IPS-11a (cell line): Measurements from ENCODE around the gene RFC2.
"Not testable (repeated sequence)": the region's sequence is repeated elsewhere in the genome, so short reads cannot be mapped to it uniquely, and the experiment has no call there.

ENCODE experiments used
- H3K4me3 ChIP-seq: one replicate; pipeline ENCODE4 v1.5.1; 2013; ENCODE audit warnings: low read depth, low read length, control low read depth

The RFC2 gene

DNA sequence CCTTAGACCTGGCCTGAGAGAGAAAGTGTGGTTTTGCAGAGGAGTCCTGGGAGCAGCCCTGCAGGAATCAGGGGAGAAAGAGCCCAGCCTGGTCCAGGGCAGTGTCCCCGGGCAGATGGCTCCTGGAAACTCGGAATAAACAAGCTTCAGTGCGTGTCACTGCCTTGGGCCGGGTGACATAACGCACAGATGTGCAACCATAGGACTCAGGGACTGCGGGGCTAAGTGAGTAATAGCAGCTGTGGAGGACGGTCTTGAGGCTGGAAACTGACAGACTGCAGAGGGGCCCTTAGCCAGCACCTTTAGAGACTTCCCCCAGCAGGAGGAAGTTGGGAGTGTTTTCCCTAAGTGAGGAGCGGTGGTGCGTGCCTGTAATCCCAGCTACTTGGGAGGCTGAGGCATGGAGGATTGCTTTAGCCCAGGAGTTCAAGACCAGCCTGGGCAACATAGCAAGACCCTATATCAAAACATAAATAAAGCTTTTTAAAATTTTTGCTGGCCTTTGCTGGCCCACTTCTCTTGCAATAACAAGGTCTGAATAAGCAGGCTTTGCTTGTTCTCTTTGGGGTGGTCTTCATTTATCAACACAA, 29.8 kb upstream of the RFC2 start:
- no peak overlapping the region for H3K4me3 ChIP-seq

- H3K4me3 ChIP-seq, result no peak overlapping the region
Measured at GRCh38 chr7:74282748-74283459, 28.7 kb upstream of the RFC2 start.

- no peak overlapping the region for H3K4me3 ChIP-seq
Measured at GRCh38 chr7:74280985-74281384, 26.8 kb upstream of the RFC2 start.

DNA sequence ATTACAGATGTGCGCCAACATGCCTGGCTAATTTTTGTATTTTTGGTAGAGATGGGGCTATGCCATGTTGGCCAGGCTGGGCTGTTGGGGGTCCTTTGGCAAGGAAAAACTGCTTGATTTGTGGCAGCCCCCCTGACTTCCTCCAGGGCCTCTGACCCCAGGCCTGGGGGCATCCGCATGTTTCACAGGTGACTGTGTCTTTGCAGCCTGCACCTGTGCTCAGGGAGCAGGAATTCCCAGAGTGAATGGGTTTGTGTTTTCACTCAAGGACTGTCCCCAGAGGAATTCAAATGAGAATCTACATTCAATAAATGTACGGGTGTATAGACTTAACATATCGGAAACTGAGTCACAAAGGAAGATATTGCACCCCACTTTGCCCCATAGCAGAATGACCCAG, 23.4 kb upstream of the RFC2 start:
- H3K4me3 ChIP-seq, result no peak overlapping the region

- no peak overlapping the region for H3K4me3 ChIP-seq
Measured at GRCh38 chr7:74275401-74275881, 21.2 kb upstream of the RFC2 start.

DNA sequence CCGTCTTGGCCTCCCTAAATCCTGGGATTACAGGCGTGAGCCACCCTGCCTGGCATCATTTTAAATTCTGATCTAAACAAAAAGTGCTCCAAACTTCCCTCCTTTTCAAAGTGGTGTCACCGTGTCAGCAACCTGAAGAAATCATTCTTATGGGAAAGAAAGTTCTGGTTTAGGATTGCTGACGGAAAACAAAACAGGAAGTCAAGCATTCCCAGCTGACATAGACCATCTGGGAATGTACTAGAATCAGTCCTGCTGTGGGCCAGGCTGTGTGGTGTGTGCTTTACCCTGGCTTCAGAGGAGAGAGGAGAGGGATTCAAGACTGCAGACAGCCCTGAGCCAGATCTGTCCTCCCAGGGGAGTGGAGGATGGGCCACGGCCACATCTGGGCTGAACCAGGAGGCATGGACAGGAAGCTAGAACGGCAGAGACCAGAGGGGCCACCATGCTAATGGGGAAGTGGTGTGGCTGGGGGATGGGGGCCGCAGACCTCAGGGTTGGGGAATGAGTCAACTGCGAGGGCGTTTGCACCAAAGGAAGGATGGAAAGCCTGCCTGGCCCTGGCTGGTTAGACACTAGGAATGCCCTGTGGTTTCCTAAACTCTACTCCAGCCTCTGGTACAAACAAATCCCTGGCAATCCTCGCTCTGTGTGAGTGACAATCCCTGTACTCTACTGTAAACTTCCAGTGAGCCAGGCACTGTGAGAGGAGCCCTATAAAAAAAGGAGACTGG, 18.3 kb upstream of the RFC2 start:
- no peak overlapping the region for H3K4me3 ChIP-seq

GRCh38 chr7:74271742-74272141, 17.5 kb upstream of the RFC2 start:
- no peak overlapping the region for H3K4me3 ChIP-seq

GRCh38 chr7:74269757-74270277, 15.6 kb upstream of the RFC2 start:
- no peak overlapping the region for H3K4me3 ChIP-seq

DNA sequence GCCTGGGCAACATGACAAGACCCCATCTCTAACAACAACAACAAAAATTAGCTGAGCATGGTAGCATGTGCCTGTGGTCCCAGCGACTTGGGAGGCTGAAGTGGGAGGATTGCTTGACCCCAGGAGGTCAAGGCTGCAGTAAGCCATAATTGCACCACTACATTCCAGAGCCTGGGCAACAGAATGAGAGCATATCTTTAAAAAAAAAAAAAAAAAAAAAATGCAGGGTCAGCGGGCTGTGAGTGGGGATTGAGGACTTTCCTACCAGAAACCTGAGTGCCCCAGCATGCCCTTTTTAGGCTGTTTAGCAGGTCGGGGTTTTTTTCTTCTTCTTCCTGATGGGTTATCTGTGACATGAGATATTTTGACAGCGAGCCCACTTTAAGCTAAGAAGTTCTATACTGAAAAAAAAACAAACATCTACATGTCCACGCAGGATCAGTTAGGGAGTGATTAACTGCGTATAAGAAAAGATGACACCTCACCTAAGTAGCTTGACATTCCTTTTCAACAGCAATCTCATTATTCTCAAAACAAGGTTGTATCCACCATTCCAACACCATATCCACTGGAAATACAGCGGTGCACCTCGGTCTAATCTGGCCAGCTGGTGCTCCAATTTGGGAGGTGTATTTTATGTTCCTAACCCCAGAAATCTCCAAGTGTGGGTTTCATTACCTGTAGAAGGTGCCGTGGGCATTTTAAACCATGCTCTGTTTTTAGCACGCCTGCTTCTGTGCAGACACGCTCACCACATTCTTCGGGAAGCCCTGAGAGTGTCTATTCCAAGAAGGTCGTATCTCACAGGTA, 13.8 kb upstream of the RFC2 start:
- no peak overlapping the region for H3K4me3 ChIP-seq

DNA sequence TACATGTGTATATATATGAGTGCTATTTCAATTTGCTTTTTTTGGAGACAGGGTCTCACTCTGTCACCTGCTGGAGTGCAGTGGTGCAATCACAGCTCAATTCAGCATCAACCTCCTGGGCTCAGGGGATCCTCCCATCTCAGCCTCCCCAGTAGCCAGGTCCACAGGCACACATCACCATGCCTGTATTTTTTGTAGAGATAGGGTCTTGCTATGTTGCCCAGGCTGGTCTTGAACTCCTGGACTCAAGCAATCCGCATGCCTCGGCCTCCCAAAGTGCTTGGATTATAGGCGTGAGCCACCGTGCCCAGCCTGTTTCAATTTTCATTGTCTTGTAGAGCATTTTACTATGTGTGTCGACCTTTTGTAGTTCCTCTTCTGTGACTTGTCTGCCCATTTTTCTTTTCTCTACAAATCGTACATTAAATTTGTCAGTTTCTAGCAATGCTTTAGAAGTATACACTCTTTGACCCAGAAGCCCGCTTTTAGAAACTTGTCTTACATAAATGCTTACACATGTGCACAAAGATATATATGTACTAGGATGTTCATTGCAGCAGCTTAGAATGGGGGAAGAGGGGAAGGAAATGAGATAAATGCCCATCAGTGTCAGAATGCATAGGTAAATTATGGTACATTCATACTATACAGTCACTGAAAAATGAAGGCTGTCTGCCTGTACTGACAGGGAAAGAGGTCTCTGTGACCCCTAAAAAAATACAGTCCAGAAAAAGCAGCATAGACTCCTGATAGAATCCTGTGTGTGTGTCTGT, 12.2 kb upstream of the RFC2 start:
- no peak overlapping the region for H3K4me3 ChIP-seq

- H3K4me3 ChIP-seq, result no peak overlapping the region
Measured at GRCh38 chr7:74263399-74264120, 9.4 kb upstream of the RFC2 start.

- no peak overlapping the region for H3K4me3 ChIP-seq
Measured at GRCh38 chr7:74262639-74263398, 8.6 kb upstream of the RFC2 start.

DNA sequence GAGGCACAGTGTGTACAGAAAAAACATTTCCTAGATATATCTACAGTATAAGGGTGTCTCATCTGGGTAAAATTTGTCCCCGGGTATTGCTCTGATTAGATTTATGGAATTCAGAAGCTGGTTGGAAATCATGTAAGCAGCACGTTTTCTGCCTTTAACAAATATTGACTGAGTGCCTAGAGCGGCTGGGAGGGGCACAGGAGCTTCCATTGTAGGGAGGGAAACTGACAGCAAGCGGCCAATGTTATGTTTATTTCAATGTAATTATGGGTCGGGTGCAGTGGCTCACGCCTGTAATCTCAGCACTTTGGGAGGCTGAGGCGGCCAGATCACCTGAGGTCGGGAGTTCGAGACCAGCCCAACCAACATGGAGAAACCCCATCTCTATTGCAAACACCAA, 4.4 kb upstream of the RFC2 start:
- no peak overlapping the region for H3K4me3 ChIP-seq

GRCh38 chr7:74256491-74257408, 2.6 kb upstream of the RFC2 start:
- H3K4me3 ChIP-seq, result no peak overlapping the region

- not testable (repeated sequence) for H3K4me3 ChIP-seq
Measured at GRCh38 chr7:74255461-74255860, 1.3 kb upstream of the RFC2 start.

DNA sequence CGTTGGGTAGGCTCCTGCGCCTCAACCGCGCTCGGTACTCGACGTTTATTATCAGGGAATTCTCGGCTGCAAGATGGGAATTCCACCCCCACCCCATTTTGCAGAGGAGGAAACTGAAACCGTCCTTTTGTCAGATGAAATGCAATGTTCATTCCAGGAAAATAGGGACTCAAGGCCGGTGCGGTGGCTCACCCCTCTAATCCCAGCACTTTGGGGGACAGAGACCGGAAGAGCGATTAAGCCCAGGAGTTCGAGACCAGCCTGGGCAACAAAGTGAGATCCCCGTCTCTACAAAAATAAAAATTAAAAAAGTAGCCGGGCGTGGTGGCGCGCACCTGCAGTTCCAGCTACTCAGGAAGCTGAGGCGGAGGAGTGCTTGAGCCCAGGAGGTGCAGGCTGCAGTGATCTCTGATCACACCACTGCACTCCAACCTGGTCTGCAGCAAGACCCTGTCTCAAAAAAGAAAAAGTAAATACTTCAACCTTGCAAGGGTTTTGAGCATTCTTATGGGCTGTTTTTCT, 720 bp upstream of the RFC2 start:
- peak overlapping the region; percentile 98 for H3K4me3 ChIP-seq

- H3K4me3 ChIP-seq, result peak overlapping the region; percentile 98
Measured at GRCh38 chr7:74253835-74254128, 417 bp downstream of the RFC2 start.

- H3K4me3 ChIP-seq, result peak overlapping the region; percentile 98
Measured at GRCh38 chr7:74253331-74253730, 868 bp downstream of the RFC2 start.
